Measurements from ENCODE around the gene FARS2. TPM values are rescaled to one million over a fixed set of nuclear protein-coding genes. Genes with fewer than 3 reads are reported as not detected.

FARS2 gene
- total and polyA plus RNA-seq, 9 of the 15 experiments (the other 6 are each of a cell fraction or from before 2014, with no cell fraction given): 16.5 to 62.2 (median 27.0) TPM

GRCh38 chr6:5670811-5671561 is 409.7 kb downstream of the FARS2 start (continued):
- TF ChIP-seq NCOA1 (IDR thresholded peaks at IDR 0.05; ENCODE audit: low read depth) (no peak), ZKSCAN3 (CRISPR knock-in tag; IDR thresholded peaks at IDR 0.05) (no peak), ZNF644 (tag; IDR thresholded peaks at IDR 0.05; ENCODE audit: low read depth) (no peak), YY1 (IDR thresholded peaks at IDR 0.05; ENCODE audit: borderline replicate concordance in 1 of 3, control insufficient read depth in 1 of 3, extremely low read depth in 1 of 3, insufficient read depth in 3 of 3, insufficient read length in 1 of 3, insufficient replicate concordance in 2 of 3, low read depth in 1 of 3, low read length in 2 of 3) (peak in 2 of 3 experiments; percentile 44 to 67), ZNF830 (CRISPR knock-in tag; IDR thresholded peaks at IDR 0.05) (no peak), GABPB1 (CRISPR knock-in tag; IDR thresholded peaks at IDR 0.05) (peak; percentile 77; the same call in 1 of the 2 replicates), CBX1 (IDR thresholded peaks at IDR 0.05; ENCODE audit: low read depth) (no peak; the same call in 1 of the 2 replicates), PRDM10 (IDR thresholded peaks at IDR 0.05; ENCODE audit: partially characterized antibody) (no peak), ID3 (CRISPR knock-in tag; IDR thresholded peaks at IDR 0.05) (no peak), ID3 (tag; IDR thresholded peaks at IDR 0.05) (no peak), ZNF197 (CRISPR knock-in tag; IDR thresholded peaks at IDR 0.05; ENCODE audit: low read depth) (no peak), MAFG (tag; conservative IDR thresholded peaks at IDR 0.05) (no peak), ZBTB11 (CRISPR knock-in tag; IDR thresholded peaks at IDR 0.05) (peak in 1 of 3 experiments; percentile 83; a peak in 3 of 6 replicates), MTA3 (IDR thresholded peaks at IDR 0.05; ENCODE audit: borderline replicate concordance) (0 out of 2 replicates have a peak, but pooled peaks have one; percentile 20), TRIM25 (IDR thresholded peaks at IDR 0.05; ENCODE audit: borderline replicate concordance) (no peak), KLF1 (tag; IDR thresholded peaks at IDR 0.05) (no peak), HSF4 (CRISPR knock-in tag; IDR thresholded peaks at IDR 0.05; ENCODE audit: borderline replicate concordance) (no peak)
